Measurements from ENCODE around the gene MISP3. TPM values are rescaled to one million over a fixed set of nuclear protein-coding genes. Genes with fewer than 3 reads are reported as not detected.
A peak's percentile ranks its signal among the peaks of the same experiment; 100 is the strongest.

MISP3 gene
- total and polyA plus RNA-seq, 9 of the 15 experiments (the other 6 are each of a cell fraction or from before 2014, with no cell fraction given): 0.25 to 5.6 (median 1.6) TPM

- no peak for TF ChIP-seq E2F5 (CRISPR knock-in tag; IDR thresholded peaks at IDR 0.05)
- TF ChIP-seq, protein P1, sequence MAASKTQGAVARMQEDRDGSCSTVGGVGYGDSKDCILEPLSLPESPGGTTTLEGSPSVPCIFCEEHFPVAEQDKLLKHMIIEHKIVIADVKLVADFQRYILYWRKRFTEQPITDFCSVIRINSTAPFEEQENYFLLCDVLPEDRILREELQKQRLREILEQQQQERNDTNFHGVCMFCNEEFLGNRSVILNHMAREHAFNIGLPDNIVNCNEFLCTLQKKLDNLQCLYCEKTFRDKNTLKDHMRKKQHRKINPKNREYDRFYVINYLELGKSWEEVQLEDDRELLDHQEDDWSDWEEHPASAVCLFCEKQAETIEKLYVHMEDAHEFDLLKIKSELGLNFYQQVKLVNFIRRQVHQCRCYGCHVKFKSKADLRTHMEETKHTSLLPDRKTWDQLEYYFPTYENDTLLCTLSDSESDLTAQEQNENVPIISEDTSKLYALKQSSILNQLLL (CRISPR knock-in tag; IDR thresholded peaks at IDR 0.05; ENCODE audit: borderline replicate concordance): no peak
- TF ChIP-seq TSC22D4 (tag; IDR thresholded peaks at IDR 0.05): no peak
- TF ChIP-seq HDAC6 (IDR thresholded peaks at IDR 0.05; ENCODE audit: low read depth, low read length): no peak
- TF ChIP-seq ZBTB1 (CRISPR knock-in tag; IDR thresholded peaks at IDR 0.05; ENCODE audit: borderline replicate concordance, low read depth): no peak
- no peak for TF ChIP-seq HNRNPUL1 (IDR thresholded peaks at IDR 0.05; ENCODE audit: low read length)
- no peak for TF ChIP-seq ZNF253 (CRISPR knock-in tag; conservative IDR thresholded peaks at IDR 0.05)
- TF ChIP-seq, protein P2, sequence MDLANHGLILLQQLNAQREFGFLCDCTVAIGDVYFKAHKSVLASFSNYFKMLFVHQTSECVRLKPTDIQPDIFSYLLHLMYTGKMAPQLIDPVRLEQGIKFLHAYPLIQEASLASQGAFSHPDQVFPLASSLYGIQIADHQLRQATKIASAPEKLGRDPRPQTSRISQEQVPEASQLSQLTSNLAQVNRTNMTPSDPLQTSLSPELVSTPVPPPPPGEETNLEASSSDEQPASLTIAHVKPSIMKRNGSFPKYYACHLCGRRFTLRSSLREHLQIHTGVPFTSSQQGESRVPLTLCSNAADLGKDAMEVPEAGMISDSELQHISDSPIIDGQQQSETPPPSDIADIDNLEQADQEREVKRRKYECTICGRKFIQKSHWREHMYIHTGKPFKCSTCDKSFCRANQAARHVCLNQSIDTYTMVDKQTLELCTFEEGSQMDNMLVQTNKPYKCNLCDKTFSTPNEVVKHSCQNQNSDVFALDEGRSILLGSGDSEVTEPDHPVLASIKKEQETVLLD (IDR thresholded peaks at IDR 0.05): 0 out of 2 replicates have a peak, but pooled peaks have one; percentile 7
- no peak for TF ChIP-seq ZNF766 (CRISPR knock-in tag; conservative IDR thresholded peaks at IDR 0.05)
- peak in 1 of 2 experiments; percentile 63; a peak in 2 of 4 replicates for TF ChIP-seq MNT (conservative IDR thresholded peaks at IDR 0.05)
- TF ChIP-seq NONO (IDR thresholded peaks at IDR 0.05; ENCODE audit: low read depth in 2 of 2, low read length in 1 of 2): no peak
- peak; percentile 52; the same call in 1 of the 2 replicates for TF ChIP-seq DPF2 (IDR thresholded peaks at IDR 0.05)
- 0 out of 2 replicates have a peak, but pooled peaks have one; percentile 18 for TF ChIP-seq ARID1B (IDR thresholded peaks at IDR 0.05)
- TF ChIP-seq, protein P3, sequence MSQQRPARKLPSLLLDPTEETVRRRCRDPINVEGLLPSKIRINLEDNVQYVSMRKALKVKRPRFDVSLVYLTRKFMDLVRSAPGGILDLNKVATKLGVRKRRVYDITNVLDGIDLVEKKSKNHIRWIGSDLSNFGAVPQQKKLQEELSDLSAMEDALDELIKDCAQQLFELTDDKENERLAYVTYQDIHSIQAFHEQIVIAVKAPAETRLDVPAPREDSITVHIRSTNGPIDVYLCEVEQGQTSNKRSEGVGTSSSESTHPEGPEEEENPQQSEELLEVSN (IDR thresholded peaks at IDR 0.05; ENCODE audit: borderline replicate concordance in 1 of 2, extremely low read depth in 1 of 2, insufficient read depth in 1 of 2, insufficient read length in 1 of 2, low read depth in 1 of 2, low read length in 1 of 2, poor library complexity in 1 of 2, severe bottlenecking in 1 of 2): no peak
- TF ChIP-seq, protein P4, sequence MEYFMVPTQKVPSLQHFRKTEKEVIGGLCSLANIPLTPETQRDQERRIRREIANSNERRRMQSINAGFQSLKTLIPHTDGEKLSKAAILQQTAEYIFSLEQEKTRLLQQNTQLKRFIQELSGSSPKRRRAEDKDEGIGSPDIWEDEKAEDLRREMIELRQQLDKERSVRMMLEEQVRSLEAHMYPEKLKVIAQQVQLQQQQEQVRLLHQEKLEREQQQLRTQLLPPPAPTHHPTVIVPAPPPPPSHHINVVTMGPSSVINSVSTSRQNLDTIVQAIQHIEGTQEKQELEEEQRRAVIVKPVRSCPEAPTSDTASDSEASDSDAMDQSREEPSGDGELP (CRISPR knock-in tag; IDR thresholded peaks at IDR 0.05; ENCODE audit: borderline replicate concordance): peak; percentile 72; the same call in 1 of the 2 replicates
- TF ChIP-seq POLR2A (conservative IDR thresholded peaks at IDR 0.05): 0 out of 2 replicates have a peak, but pooled peaks have one; percentile 20
- TF ChIP-seq ZNF512 (tag; IDR thresholded peaks at IDR 0.05): no peak
- no peak for TF ChIP-seq ZNF57 (CRISPR knock-in tag; IDR thresholded peaks at IDR 0.05)
These were observed 19.4 kb downstream of the MISP3 start (continued) for GRCh38 chr19:14091813-14092462.
